Lung (tissue), 12 donors: ENCODE data around the gene AQP9. TPM values are rescaled to one million over a fixed set of nuclear protein-coding genes. Genes with fewer than 3 reads are reported as not detected.

Experiments used
- ATAC-seq: fragments of 200-7000 bp; cut with Tn5 transposase; one replicate; pipeline ENCODE4 v1.9.1; 2020; ENCODE audit warnings: moderate number of reproducible peaks; ENCODE audit not compliant: insufficient read depth, low FRiP score
- DNase-seq, 3 donors: peaks; one replicate each; pipeline ENCODE4 v3.0.0-alpha.2; 2013 to 2017
- H3K27ac ChIP-seq, 2 donors: one replicate each; pipeline ENCODE4 v1.5.1; 2013; ENCODE audit warnings: mild to moderate bottlenecking in 2 of 2, moderate library complexity in 2 of 2, control low read depth in 1 of 2, inconsistent platforms in 1 of 2, low read depth in 1 of 2, low read length in 1 of 2
- H3K27me3 ChIP-seq, 3 donors: one replicate each; pipeline ENCODE4 v1.5.1; 2013; ENCODE audit warnings: low read length in 2 of 3; ENCODE audit not compliant: control insufficient read depth in 3 of 3, insufficient read depth in 3 of 3
- H3K36me3 ChIP-seq, 4 donors: one replicate each; pipeline ENCODE4 v1.5.1; 2013; ENCODE audit warnings: low read length in 4 of 4, mild to moderate bottlenecking in 1 of 4, moderate library complexity in 1 of 4; ENCODE audit not compliant: control insufficient read depth in 4 of 4, insufficient read depth in 4 of 4
- H3K4me1 ChIP-seq, 5 donors: one replicate each; pipeline ENCODE4 v1.5.1; 2013; ENCODE audit warnings: low read length in 5 of 5, mild to moderate bottlenecking in 2 of 5, moderate library complexity in 1 of 5; ENCODE audit not compliant: control insufficient read depth in 5 of 5, insufficient read depth in 5 of 5
- H3K4me3 ChIP-seq: one replicate; pipeline ENCODE4 v1.5.1; 2013; ENCODE audit warnings: mild to moderate bottlenecking, control low read depth, moderate library complexity
- H3K9ac ChIP-seq, 2 donors: one replicate each; pipeline ENCODE4 v1.5.1; 2013; ENCODE audit warnings: low read length in 2 of 2, control low read depth in 1 of 2; ENCODE audit not compliant: insufficient read depth in 1 of 2
- H3K9me3 ChIP-seq, 4 donors: one replicate each; pipeline ENCODE4 v1.5.1; 2013; ENCODE audit warnings: low read length in 3 of 4, mild to moderate bottlenecking in 1 of 4, moderate library complexity in 1 of 4; ENCODE audit not compliant: control insufficient read depth in 4 of 4, insufficient read depth in 3 of 4
- CTCF ChIP-seq: IDR thresholded peaks from 2 replicates; pipeline ENCODE4 v1.5.1; 2012; ENCODE audit warnings: mild to moderate bottlenecking; ENCODE audit errors: control extremely low read depth, extremely low read depth
- WGBS, 2 donors: extraction: QIAGEN DNeasy Blood & Tissue Kit; methylation state at CpG; one replicate each; pipeline ENCODE4 v1.1.7; 2013; 5-methylcytosine and 5-hydroxymethylcytosine counted together
- polyA plus RNA-seq, 2 donors: library from polyadenylated mRNA; stranded (reverse); fragments of 200-250 nt; gene quantifications; one replicate each; pipeline ENCODE4 v1.2.1, GENCODE V29; 2013
- total RNA-seq, 2 donors: library from RNA; depleted of rRNA in 1 of 2; stranded (reverse); fragments of >200 nt in 1 of 2; gene quantifications; one replicate each; pipeline ENCODE4 v1.2.1, GENCODE V29; 2014 to 2021
- donor health status: control.
- donor health status: control.
- donor health status: Bipolar disorder and iron deficiency.
- donor health status: healthy.
- donor health status: DM: yes; HTN: yes; CAD: no.

Gene AQP9
- total and polyA plus RNA-seq, 4 donors: 6.1 to 329 (median 21.9) TPM

- TF ChIP-seq CTCF: no peak
- no peak overlapping the region for H3K27ac ChIP-seq
- H3K4me3 ChIP-seq: no peak overlapping the region
- no peaks in the 10 kb centered on the region for H3K36me3 ChIP-seq
- peaks cover 0 to 6% (median 2%) of the 10 kb centered on the region in 4 donors for H3K9me3 ChIP-seq
- no peak overlapping the region for H3K9ac ChIP-seq
- no peak for DNase-seq
- WGBS, 2 donors: 93 to 94% methylated on average over 1 of the region's 1 CpG
- ATAC-seq: no peak
- H3K4me1 ChIP-seq: no peaks in the 10 kb centered on the region
- no peaks in the 10 kb centered on the region for H3K27me3 ChIP-seq
These were observed 13.6 kb upstream of the AQP9 start for GRCh38 chr15:58124585-58124984.

- H3K36me3 ChIP-seq: no peaks in the 10 kb centered on the region
- DNase-seq (no peak), ATAC-seq (no peak)
- no peaks in the 10 kb centered on the region for H3K27me3 ChIP-seq
- no peak overlapping the region for H3K9ac ChIP-seq
- no peak overlapping the region for H3K27ac ChIP-seq
- no peak for TF ChIP-seq CTCF
- no peak overlapping the region for H3K4me3 ChIP-seq
- H3K4me1 ChIP-seq: no peaks in the 10 kb centered on the region
- H3K9me3 ChIP-seq: peaks cover 0 to 6% (median 2%) of the 10 kb centered on the region in 4 donors
These were observed 12.8 kb upstream of the AQP9 start for GRCh38 chr15:58125333-58125732.

- TF ChIP-seq CTCF: no peak
- ATAC-seq: no peak
- 82 to 90% methylated on average over 4 of the region's 4 CpGs for WGBS, 2 donors
These were observed 3.3 kb upstream of the AQP9 start for GRCh38 chr15:58134886-58135285.

GRCh38 chr15:58135511-58136174 lies 2.5 kb upstream of the AQP9 start:
- Histone ChIP-seq H3K27ac (no peak overlapping the region), H3K4me3 (no peak overlapping the region), H3K4me1 (peaks cover 0 to 13% (median 0%) of the 10 kb centered on the region in 5 donors), H3K36me3 (no peaks in the 10 kb centered on the region), H3K9me3 (no peaks in the 10 kb centered on the region), H3K27me3 (peaks cover 0 to 3% (median 0%) of the 10 kb centered on the region in 3 donors), H3K9ac (no peak overlapping the region)
- WGBS, 2 donors: 78 to 82% methylated on average over 2 of the region's 2 CpGs
- no peak for TF ChIP-seq CTCF
- ATAC-seq (no peak), DNase-seq (no peak)

More at GRCh38 chr15:58134886-58135285, 3.3 kb upstream of the AQP9 start:
- Histone ChIP-seq H3K27me3 (peaks cover 0 to 3% (median 0%) of the 10 kb centered on the region in 3 donors), H3K4me3 (no peak overlapping the region), H3K9me3 (no peaks in the 10 kb centered on the region), H3K4me1 (peaks cover 0 to 9% (median 0%) of the 10 kb centered on the region in 5 donors), H3K36me3 (no peaks in the 10 kb centered on the region), H3K9ac (no peak overlapping the region), H3K27ac (no peak overlapping the region)
- no peak for DNase-seq
